GM23248 (cell line): ENCODE measurements around the gene MPDZ.

ENCODE experiments used
- EZH2 ChIP-seq: fragments of 200-600 bp; sonication (generic); IDR thresholded peaks from 2 replicates; pipeline ENCODE4 v1.6.1; 2018; ENCODE audit warnings: antibody characterized with exemption, mild to moderate bottlenecking; ENCODE audit not compliant: insufficient read depth, poor library complexity, severe bottlenecking
- EZH2phosphoT487 ChIP-seq: fragments of 200-600 bp; sonication (generic); IDR thresholded peaks from 2 replicates; pipeline ENCODE4 v1.6.1; 2018; ENCODE audit warnings: antibody characterized with exemption, moderate library complexity, mild to moderate bottlenecking, low read depth; ENCODE audit not compliant: insufficient read depth

DNA sequence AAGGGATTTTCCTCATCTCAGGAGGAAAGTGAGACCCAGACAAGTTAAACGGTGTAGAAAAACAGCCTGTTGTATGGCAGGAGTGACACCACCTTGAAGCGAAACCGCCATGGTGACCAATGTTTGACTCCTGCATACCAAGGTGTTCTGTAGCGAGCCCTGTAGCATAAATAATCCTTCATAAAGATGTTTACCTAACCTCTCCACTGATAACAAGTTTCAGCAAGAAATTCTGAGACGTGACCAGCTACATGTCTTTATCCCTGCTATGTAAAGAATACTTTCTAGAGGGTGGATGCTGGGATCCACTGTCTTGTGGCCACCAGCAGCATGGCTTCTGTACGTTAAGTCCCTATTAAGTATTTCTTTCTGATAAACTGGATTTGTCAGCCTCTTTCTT lies 148.1 kb downstream of the MPDZ start:
- no peak for TF ChIP-seq EZH2
- no peak for TF ChIP-seq EZH2phosphoT487
